Effector memory CD8-positive, alpha-beta T cell (primary cell): ENCODE measurements around the gene SRL.
"Not testable (repeated sequence)": the region's sequence is repeated elsewhere in the genome, so short reads cannot be mapped to it uniquely, and the experiment has no call there.

Experiments used
- ATAC-seq: fragments of 150-1000 bp; cut with Tn5 transposase; replicated peaks from 2 replicates; pipeline ENCODE4 v1.10.0; 2021; ENCODE audit warnings: mild to moderate bottlenecking, moderate library complexity
- DNase-seq, 3 experiments: peaks; one replicate each; pipeline ENCODE4 v3.0.0; 2021
- H3K27ac Mint-ChIP-seq, 2 donors: one replicate each; pipeline ENCODE4 v1.8.0; 2022; ENCODE audit warnings: mild to moderate bottlenecking in 2 of 2, mixed read lengths in 2 of 2, moderate library complexity in 2 of 2
- H3K27me3 Mint-ChIP-seq, 2 donors: one replicate each; pipeline ENCODE4 v1.8.0; 2022; ENCODE audit warnings: mixed read lengths in 2 of 2
- H3K36me3 Mint-ChIP-seq: one replicate; pipeline ENCODE4 v1.8.0; 2022; ENCODE audit warnings: mild to moderate bottlenecking, moderate library complexity, mixed read lengths; ENCODE audit not compliant: insufficient read depth
- H3K4me1 Mint-ChIP-seq, 2 donors: one replicate each; pipeline ENCODE4 v1.8.0; 2022; ENCODE audit warnings: low read depth in 2 of 2, mixed read lengths in 2 of 2
- H3K4me3 Mint-ChIP-seq, 2 donors: one replicate each; pipeline ENCODE4 v1.8.0; 2022; ENCODE audit warnings: mild to moderate bottlenecking in 2 of 2, mixed read lengths in 2 of 2, moderate library complexity in 2 of 2
- H3K9me3 Mint-ChIP-seq, 2 donors: one replicate each; pipeline ENCODE4 v1.8.0; 2022; ENCODE audit warnings: mixed read lengths in 2 of 2

SRL gene

GRCh38 chr16:4270595-4270994 lies 28.7 kb upstream of the SRL start:
- Mint-ChIP-seq H3K4me3 (peak overlapping the region; percentile 88 to 90), H3K4me1 (peaks cover 9% of the 10 kb centered on the region in 2 donors), H3K9me3 (no peaks in the 10 kb centered on the region), H3K27me3 (no peaks in the 10 kb centered on the region), H3K27ac (no peak overlapping the region), H3K36me3 (peaks cover 35% of the 10 kb centered on the region)
- ATAC-seq (no peak), DNase-seq (no peak)

GRCh38 chr16:4270091-4270490 lies 28.2 kb upstream of the SRL start:
- peaks cover 9% of the 10 kb centered on the region in 2 donors for H3K4me1 Mint-ChIP-seq

GRCh38 chr16:4266372-4266771 lies 24.5 kb upstream of the SRL start:
- Mint-ChIP-seq H3K27me3 (no peaks in the 10 kb centered on the region), H3K27ac (peak overlapping the region in 1 of 2 donors; percentile 68), H3K4me1 (peaks cover 5 to 14% of the 10 kb centered on the region in 2 donors), H3K4me3 (no peak overlapping the region), H3K9me3 (no peaks in the 10 kb centered on the region), H3K36me3 (peaks cover 13% of the 10 kb centered on the region)
- ATAC-seq (no peak), DNase-seq (no peak)

More at GRCh38 chr16:4270091-4270490, 28.2 kb upstream of the SRL start:
- Mint-ChIP-seq H3K27me3 (no peaks in the 10 kb centered on the region), H3K36me3 (peaks cover 32% of the 10 kb centered on the region), H3K27ac (no peak overlapping the region), H3K4me3 (peak overlapping the region in 1 of 2 donors; percentile 90), H3K9me3 (no peaks in the 10 kb centered on the region)
- no peak for DNase-seq
- ATAC-seq, result no peak

DNA sequence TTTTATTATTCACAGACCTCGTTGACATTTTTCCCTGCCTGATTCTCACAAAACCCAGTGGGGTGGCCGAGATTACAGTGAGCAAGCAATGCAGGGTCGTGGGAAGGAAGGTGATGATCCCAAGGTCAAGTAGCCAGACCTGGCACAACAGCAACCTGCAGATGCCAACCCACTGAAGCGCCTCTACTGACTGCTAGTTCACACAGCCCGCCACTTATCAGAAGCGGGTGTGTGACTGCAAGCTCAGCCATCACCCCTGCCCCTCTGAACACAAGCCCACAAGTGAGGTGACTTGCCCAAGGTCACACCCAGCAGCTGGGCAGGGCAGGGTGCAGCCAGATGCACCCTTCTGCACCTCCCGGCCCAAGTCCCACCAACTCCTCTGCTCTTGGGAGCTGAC lies 23.8 kb upstream of the SRL start:
- Mint-ChIP-seq H3K9me3 (no peaks in the 10 kb centered on the region), H3K27me3 (no peaks in the 10 kb centered on the region), H3K27ac (peak overlapping the region in 1 of 2 donors; percentile 68), H3K36me3 (peaks cover 15% of the 10 kb centered on the region), H3K4me1 (peaks cover 1 to 10% of the 10 kb centered on the region in 2 donors), H3K4me3 (no peak overlapping the region)
- ATAC-seq (no peak), DNase-seq (no peak)

- DNase-seq (no peak), ATAC-seq (no peak)
- no peaks in the 10 kb centered on the region for H3K9me3 Mint-ChIP-seq
- peaks cover 15% of the 10 kb centered on the region for H3K36me3 Mint-ChIP-seq
- H3K27me3 Mint-ChIP-seq, result no peaks in the 10 kb centered on the region
- H3K4me1 Mint-ChIP-seq, result peaks cover 0 to 9% of the 10 kb centered on the region in 2 donors
- no peak overlapping the region for H3K27ac Mint-ChIP-seq
- no peak overlapping the region for H3K4me3 Mint-ChIP-seq
Observed at GRCh38 chr16:4264546-4264945, 22.7 kb upstream of the SRL start.

DNA sequence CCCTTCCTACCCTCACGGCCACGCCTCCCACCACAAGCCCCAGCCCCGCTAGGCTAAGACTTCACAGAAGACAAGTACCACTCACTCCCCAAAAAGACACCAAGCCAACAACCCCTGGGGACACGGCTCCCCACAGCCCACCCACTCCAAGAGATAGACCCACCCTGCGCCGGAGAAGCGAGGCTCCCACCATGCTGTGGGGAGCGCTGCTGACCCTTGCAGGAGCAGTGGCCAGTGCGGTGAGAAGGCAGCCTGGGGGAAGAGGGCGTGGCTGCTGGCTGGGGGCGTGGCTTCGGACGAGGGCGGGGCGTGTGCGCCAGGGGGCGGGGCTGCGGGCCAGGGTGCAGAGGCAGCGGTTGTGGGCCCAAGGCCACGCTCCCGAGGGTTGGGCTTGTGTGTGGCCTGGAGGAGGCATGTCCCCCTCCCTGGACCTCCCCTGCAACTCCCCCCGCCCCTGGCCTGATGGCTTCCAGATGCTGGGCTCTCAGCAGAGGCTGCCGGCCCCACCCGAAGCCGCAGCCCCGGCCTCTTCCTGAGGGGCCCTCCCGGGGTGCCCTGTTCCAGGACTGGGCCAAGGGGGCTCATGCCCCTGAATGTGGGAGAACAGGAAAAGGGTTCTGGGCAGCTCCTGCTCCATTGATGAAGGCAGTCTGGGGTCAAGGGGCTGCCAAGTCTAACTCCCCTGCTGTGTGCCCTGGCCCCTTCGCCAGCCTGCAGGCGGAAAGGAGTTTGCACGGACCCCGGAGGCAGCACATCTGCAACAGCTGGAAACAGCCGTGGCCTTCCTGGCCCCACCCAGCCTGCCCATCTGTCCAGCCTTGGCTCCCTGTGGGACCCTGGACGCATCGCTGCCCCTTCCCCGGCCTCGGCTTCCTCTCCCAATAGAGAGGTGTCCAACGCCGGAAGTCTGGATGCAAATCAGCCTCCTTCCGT lies 21.9 kb upstream of the SRL start:
- H3K9me3 Mint-ChIP-seq, result no peaks in the 10 kb centered on the region
- peaks cover 17% of the 10 kb centered on the region for H3K36me3 Mint-ChIP-seq
- no peak for DNase-seq
- H3K27me3 Mint-ChIP-seq, result no peaks in the 10 kb centered on the region
- H3K4me3 Mint-ChIP-seq, result no peak overlapping the region
- H3K27ac Mint-ChIP-seq, result no peak overlapping the region
- no peak for ATAC-seq
- peaks cover 0 to 9% of the 10 kb centered on the region in 2 donors for H3K4me1 Mint-ChIP-seq

DNA sequence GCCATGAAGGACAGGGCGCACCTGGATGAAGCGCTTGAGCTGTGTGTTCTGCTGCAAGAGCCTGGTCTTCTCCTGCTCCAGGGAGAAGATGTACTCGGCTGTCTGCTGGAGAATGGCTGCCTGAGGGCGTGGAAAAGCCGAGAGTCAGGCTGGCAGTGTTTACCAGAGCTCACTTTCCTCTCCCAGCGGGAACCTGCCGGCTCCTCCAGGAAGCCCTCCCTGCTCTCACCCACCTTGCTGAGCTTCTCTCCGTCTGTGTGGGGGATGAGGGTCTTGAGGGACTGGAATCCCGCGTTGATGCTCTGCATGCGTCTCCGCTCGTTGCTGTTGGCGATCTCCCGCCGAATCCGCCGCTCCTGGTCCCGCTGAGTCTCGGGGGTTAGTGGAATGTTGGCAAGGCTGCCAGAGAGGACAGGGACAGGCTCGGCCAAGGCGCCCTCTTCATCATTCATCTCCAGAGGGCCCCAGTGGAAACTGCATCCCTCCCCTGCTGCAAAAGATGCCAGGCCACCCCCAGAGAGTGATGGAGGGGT lies 20.5 kb upstream of the SRL start:
- DNase-seq (no peak), ATAC-seq (no peak)
- no peak overlapping the region for H3K4me3 Mint-ChIP-seq
- peaks cover 14% of the 10 kb centered on the region for H3K36me3 Mint-ChIP-seq
- peaks cover 0 to 9% of the 10 kb centered on the region in 2 donors for H3K4me1 Mint-ChIP-seq
- H3K9me3 Mint-ChIP-seq, result no peaks in the 10 kb centered on the region
- no peak overlapping the region for H3K27ac Mint-ChIP-seq
- H3K27me3 Mint-ChIP-seq, result no peaks in the 10 kb centered on the region

- ATAC-seq (peak; percentile 56), DNase-seq (peak in 1 of 3 experiments; percentile 17)
- H3K36me3 Mint-ChIP-seq, result peaks cover 18% of the 10 kb centered on the region
- H3K4me3 Mint-ChIP-seq, result no peak overlapping the region
- H3K4me1 Mint-ChIP-seq, result peaks cover 0 to 9% of the 10 kb centered on the region in 2 donors
- H3K9me3 Mint-ChIP-seq, result no peaks in the 10 kb centered on the region
- H3K27ac Mint-ChIP-seq, result peak overlapping the region; percentile 54 to 80
- H3K27me3 Mint-ChIP-seq, result no peaks in the 10 kb centered on the region
Observed at GRCh38 chr16:4261557-4262172, 19.8 kb upstream of the SRL start.

GRCh38 chr16:4260360-4260759 lies 18.5 kb upstream of the SRL start:
- H3K27ac Mint-ChIP-seq, result peak overlapping the region in 1 of 2 donors; percentile 54
- no peak overlapping the region for H3K4me3 Mint-ChIP-seq
- DNase-seq, result no peak
- peaks cover 18% of the 10 kb centered on the region for H3K36me3 Mint-ChIP-seq
- H3K9me3 Mint-ChIP-seq, result no peaks in the 10 kb centered on the region
- H3K27me3 Mint-ChIP-seq, result no peaks in the 10 kb centered on the region
- H3K4me1 Mint-ChIP-seq, result peaks cover 0 to 5% of the 10 kb centered on the region in 2 donors
- no peak for ATAC-seq

DNA sequence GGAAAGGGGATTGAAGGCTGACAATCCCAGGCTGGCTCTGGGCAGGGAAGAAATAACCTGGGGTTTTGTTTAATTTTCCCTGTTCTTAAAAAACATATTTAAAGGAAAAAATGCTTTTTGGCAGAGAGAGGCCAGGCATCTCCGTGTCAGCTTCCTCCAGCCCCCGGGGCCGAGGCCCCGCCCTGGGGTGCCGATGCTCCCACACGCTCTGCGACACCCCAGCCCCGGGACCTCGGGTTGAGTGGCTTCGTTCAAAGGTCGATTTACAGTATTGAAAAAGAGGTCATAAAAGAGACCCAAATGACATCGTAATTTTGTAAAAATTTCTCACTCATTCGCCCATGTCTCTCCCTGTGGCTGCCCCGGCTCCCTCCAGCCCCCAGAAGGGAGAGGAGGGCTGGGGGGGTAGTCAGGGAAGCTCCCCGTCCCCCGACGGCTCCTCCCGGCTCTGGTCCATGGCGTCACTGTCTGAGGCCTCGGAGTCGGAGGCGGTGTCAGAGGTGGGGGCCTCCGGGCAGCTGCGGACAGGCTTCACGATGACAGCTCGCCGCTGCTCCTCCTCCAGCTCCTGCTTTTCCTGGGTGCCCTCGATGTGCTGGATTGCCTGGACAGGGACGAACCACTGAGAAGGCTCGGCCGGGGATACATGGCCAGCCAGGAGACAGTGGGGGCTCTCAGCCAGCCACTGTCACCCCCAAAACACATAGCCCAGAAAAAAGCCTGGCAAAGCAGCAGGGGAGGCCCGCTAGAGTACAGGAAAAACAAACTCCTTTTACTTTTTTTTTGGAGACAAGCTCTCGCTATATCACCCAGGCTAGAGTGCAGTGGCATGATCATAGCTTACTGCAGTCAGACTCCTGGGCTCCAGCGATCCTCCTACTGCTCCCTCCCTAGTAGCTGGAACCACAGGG lies 16.0 kb upstream of the SRL start:
- H3K4me3 Mint-ChIP-seq, result no peak overlapping the region
- no peaks in the 10 kb centered on the region for H3K27me3 Mint-ChIP-seq
- ATAC-seq, result no peak
- no peaks in the 10 kb centered on the region for H3K9me3 Mint-ChIP-seq
- peaks cover 27% of the 10 kb centered on the region for H3K36me3 Mint-ChIP-seq
- no peak for DNase-seq
- peaks cover 3 to 9% of the 10 kb centered on the region in 2 donors for H3K4me1 Mint-ChIP-seq
- H3K27ac Mint-ChIP-seq, result no peak overlapping the region

GRCh38 chr16:4253394-4254150 lies 11.7 kb upstream of the SRL start:
- Mint-ChIP-seq H3K27me3 (no peaks in the 10 kb centered on the region), H3K4me3 (peak overlapping the region; percentile 92 to 93), H3K36me3 (peaks cover 13% of the 10 kb centered on the region), H3K9me3 (no peaks in the 10 kb centered on the region), H3K4me1 (peaks cover 6 to 7% of the 10 kb centered on the region in 2 donors), H3K27ac (peak overlapping the region; percentile 92 to 96)
- DNase-seq (peak; percentile 97 to 99 (median 98)), ATAC-seq (peak; percentile 94)

GRCh38 chr16:4253012-4253393 lies 11.1 kb upstream of the SRL start:
- peak overlapping the region; percentile 92 to 93 for H3K4me3 Mint-ChIP-seq
- not testable (repeated sequence) for DNase-seq, H3K27me3 Mint-ChIP-seq, H3K9me3 Mint-ChIP-seq, H3K4me1 Mint-ChIP-seq, ATAC-seq
- peak overlapping the region; percentile 92 to 96 for H3K27ac Mint-ChIP-seq
- H3K36me3 Mint-ChIP-seq, result peaks cover 13% of the 10 kb centered on the region
